ENCODE data around the gene KSR2. TPM values are rescaled to one million over a fixed set of nuclear protein-coding genes. Genes with fewer than 3 reads are reported as not detected.

KSR2 gene
- total and polyA plus RNA-seq, 7 donors: under 0.01 to 1.1 (median 0.41) TPM

GRCh38 chr12:117998719-117999118 lies 29.9 kb upstream of the KSR2 start:
- intact Hi-C loops (cut with DNase I): no loop called here
- Histone ChIP-seq H3K4me1 (no peaks in the 10 kb centered on the region), H3K4me3 (no peak overlapping the region), H3K36me3 (no peaks in the 10 kb centered on the region), H3K9me3 (peaks cover 0 to 2% (median 0%) of the 10 kb centered on the region in 4 donors), H3K27ac (no peak overlapping the region), H3K27me3 (no peaks in the 10 kb centered on the region)
- WGBS, 2 donors: 22 to 69% methylated on average over 2 of the region's 2 CpGs
- TF ChIP-seq CTCF (IDR thresholded peaks at IDR 0.05) (no peak), POLR2A (IDR thresholded peaks at IDR 0.05) (no peak), POLR2AphosphoS5 (IDR thresholded peaks at IDR 0.05) (no peak), EP300 (IDR thresholded peaks at IDR 0.05) (no peak)
- DNase-seq: no peak

- no peaks in the 10 kb centered on the region for H3K27me3 ChIP-seq
- DNase-seq: no peak
- H3K4me1 ChIP-seq: no peaks in the 10 kb centered on the region
- no peak overlapping the region for H3K27ac ChIP-seq
- no peaks in the 10 kb centered on the region for H3K36me3 ChIP-seq
- WGBS, 2 donors: 79 to 87% methylated on average over 3 of the region's 3 CpGs
- intact Hi-C loops (cut with DNase I): no loop called here
- no peak overlapping the region for H3K4me3 ChIP-seq
- TF ChIP-seq EP300 (IDR thresholded peaks at IDR 0.05): no peak
- no peak for TF ChIP-seq POLR2A (IDR thresholded peaks at IDR 0.05)
- TF ChIP-seq POLR2AphosphoS5 (IDR thresholded peaks at IDR 0.05): no peak
- no peak for TF ChIP-seq CTCF (IDR thresholded peaks at IDR 0.05)
- peaks cover 0 to 2% (median 0%) of the 10 kb centered on the region in 4 donors for H3K9me3 ChIP-seq
Observed at GRCh38 chr12:117994551-117995438, 26.0 kb upstream of the KSR2 start.

DNA sequence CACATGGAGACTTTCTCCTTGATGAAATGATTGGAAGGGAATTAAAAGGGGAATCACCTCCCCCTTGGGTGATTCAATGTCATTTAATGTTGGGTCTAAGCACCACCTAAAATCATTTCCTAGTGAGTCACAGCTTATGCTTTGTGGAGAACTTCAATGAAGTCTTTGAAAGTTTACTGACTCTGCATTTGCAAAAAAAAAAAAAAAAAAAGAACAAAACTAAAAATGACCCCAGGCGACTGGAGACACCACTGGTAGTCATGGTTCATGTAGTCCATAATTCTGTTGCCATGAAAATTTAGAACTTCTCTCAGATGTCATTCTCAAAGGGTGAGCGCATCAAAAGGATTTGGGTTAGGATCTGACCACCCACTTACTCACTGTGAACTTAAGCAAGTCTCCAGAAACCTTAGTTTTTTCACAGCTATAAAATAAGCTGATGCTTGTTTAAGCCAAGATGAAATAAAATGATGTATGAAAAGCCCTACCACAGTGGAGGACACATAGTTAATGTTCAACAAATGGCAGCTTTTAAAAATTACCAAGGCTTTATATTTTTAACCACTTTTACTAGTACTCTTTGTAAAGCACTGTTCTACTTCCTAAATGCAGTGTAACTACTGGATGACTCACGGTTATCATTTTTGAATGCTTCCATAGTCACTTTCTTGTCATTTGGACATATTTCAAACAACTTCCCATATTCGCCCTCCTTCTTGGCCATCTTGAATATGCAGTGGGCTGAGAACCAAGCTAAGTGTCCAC lies 18.1 kb upstream of the KSR2 start:
- no peak overlapping the region for H3K27ac ChIP-seq
- no peak for DNase-seq
- TF ChIP-seq CTCF (IDR thresholded peaks at IDR 0.05): no peak
- TF ChIP-seq POLR2A (IDR thresholded peaks at IDR 0.05): no peak
- TF ChIP-seq POLR2AphosphoS5 (IDR thresholded peaks at IDR 0.05): no peak
- TF ChIP-seq EP300 (IDR thresholded peaks at IDR 0.05): no peak
- no peaks in the 10 kb centered on the region for H3K4me1 ChIP-seq
- H3K9me3 ChIP-seq: no peaks in the 10 kb centered on the region
- H3K27me3 ChIP-seq: no peaks in the 10 kb centered on the region
- WGBS, 2 donors: 71 to 76% methylated on average over 4 of the region's 4 CpGs
- H3K4me3 ChIP-seq: no peak overlapping the region
- intact Hi-C loops (cut with DNase I): no loop called here
- H3K36me3 ChIP-seq: no peaks in the 10 kb centered on the region

GRCh38 chr12:117985182-117985581 lies 16.4 kb upstream of the KSR2 start:
- no peaks in the 10 kb centered on the region for H3K9me3 ChIP-seq
- no peaks in the 10 kb centered on the region for H3K36me3 ChIP-seq
- no peak overlapping the region for H3K4me3 ChIP-seq
- whole genome bisulfite sequencing, 2 donors: 83 to 88% methylated on average over 2 of the region's 2 CpGs
- no peak overlapping the region for H3K27ac ChIP-seq
- TF ChIP-seq POLR2A (IDR thresholded peaks at IDR 0.05): no peak
- TF ChIP-seq EP300 (IDR thresholded peaks at IDR 0.05): no peak
- TF ChIP-seq CTCF (IDR thresholded peaks at IDR 0.05): no peak
- TF ChIP-seq POLR2AphosphoS5 (IDR thresholded peaks at IDR 0.05): no peak
- intact Hi-C loops (cut with DNase I): no loop called here
- H3K4me1 ChIP-seq: no peaks in the 10 kb centered on the region
- H3K27me3 ChIP-seq: no peaks in the 10 kb centered on the region
- no peak for DNase-seq
